ENCODE data around the gene CORIN.
"Not testable (repeated sequence)": the region's sequence is repeated elsewhere in the genome, so short reads cannot be mapped to it uniquely, and the experiment has no call there.

Gene CORIN

DNA sequence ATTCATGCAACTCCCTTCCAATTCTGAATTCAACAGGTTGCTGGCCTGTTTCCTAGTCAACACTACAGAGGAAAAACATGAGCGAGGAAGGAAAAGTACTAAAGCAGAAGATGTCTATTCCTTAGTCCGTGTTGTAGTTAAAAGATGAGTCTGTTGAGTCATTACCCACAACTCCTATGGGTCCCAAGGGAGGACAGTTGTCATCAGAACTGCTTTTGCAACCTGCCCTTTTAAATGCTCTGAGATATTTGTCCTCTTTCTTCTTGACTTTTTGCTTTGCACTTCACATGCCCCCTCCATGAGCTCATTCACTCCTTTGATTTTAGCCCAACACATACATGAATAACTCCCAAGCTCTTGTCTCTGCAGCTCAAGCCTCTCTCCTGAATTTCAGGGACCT lies 119.2 kb downstream of the CORIN start:
- DNase-seq = no peak

DNA sequence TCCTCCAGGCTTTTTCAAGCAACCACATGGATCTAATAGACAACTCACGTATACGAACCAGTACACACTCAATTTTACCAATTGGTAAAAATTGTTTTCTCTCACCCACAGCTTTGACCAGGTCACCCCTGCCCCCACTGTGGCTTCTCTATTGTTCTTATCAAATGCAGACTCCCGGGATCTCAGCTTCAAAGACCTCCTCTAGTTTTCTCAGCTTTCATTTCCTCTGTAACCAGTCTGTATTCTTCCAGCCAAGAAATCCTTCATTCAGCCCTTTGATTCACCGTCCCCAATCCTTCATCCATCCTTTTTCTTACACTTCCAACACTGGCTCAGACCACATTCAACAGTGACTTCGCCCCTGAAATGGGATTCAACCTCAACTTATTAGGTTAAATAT lies 120.7 kb downstream of the CORIN start:
- DNase-seq = no peak

DNA sequence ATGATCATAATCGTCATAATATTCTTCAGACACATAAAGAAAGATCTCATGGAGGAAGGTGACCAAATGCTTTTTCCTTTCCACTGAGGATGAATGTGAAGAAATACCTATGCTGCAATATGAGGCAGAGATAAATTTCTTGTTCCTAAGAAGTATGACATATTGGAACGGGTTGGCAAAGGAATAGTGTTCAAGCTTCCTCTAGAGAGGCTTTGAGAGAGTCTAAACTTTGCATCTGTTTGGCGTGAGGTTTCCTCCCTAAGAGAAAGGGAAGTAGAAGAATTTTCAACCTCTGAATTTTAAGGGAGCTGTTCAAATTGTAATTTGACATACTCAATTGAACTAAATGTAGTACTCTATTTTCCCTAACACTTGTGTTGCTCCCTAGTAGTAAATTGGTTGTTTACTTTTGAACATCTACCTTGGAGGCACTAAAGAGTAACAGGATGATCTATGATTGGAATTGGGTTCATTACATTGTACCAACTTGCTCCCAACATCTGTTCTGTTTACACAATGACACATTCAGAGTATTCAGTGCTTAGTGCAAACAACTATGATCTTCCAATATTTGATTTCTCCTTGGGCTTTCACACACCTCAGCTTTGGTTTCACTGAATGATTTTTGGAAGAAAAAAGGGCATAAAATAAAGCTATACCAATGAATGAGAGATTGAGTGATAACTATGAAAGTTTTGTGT lies 122.0 kb downstream of the CORIN start:
- no peak for DNase-seq

DNA sequence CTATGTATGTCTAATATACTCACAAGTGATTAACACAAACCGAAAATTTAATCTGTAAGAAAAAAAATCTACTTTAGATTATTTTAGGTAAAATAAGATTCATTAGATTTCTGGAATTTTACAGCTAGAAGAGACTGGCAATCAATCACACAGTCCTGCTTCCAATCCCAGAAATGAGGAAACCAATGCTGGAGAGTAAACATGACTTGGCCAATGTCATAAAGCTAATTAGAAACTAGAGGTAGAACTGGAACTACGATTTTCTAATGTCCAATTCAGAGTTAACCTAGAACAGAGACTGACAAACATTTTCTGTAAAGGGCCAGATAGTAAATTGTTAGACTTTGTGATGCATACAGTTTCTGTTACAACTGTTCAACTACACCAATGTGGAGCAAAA lies 123.6 kb downstream of the CORIN start:
- DNase-seq = no peak

DNA sequence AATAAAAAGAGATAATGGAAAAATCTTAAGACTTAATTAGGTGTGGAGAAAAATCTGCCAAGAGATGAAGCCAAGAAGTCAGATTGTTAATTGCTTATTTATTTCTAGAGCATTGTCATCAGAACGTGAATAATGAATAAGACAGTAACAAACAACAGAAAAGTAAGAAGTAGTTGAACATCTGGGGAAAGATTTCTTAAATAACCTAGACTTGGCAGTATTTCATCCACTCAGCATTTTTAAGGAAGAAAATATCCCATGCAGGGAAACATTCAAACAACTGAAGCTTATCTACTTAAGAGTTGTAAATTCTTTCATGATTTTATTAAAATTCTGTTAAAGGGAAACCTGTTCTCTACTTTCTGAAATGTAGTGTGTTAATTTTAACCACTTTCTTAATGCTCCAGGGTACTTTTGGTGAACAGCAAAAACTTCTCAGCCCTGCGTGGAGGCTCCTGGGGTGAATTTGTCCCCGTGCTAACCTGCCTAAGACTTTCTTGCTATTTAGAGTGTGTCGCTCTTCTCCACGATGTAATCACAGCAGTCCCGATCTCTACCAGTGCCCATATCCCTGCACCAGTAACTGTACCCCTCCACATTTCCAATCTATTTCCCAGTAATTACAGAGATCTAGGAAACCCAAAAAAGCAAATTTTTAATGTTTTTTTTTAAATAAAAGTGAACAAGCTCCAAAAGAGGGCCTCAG lies 124.6 kb downstream of the CORIN start:
- DNase-seq = no peak

DNA sequence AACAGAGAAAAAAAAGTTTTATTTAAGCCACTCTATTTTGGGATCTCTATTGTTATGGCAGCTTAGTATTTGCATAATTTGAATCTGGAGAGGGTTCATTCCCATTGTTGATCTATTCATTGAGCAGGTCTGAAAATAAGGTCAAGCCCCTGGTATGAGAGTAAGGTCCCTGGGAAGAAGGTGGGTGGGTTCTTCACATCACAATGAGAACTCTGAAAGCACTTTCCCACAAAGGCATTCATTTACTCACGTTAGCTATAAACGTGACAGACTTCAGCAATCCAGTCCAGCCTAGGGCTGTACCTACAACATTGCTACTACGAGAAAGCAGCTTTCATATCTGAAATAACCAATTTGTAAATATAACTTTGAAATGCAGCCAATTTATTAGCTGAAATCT lies 126.2 kb downstream of the CORIN start:
- no peak for DNase-seq

DNA sequence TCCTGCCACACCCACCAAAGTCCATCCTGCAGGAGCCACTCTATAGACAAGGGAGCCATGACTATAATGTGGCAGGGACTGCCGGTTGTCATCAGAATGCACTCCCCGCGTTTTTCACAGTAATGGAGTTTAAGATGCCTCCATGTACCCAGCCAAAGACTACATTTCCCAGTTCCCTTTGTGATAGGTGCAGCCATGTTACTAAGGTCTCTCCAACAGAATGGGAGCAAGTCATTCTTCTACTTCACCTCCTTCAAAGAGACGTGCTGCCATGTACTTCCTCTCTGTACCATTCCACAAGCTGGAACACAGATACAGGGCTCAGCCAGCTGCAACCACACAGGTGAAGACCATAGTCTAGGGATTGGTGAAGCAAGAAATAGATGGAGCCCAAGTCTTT lies 126.7 kb downstream of the CORIN start:
- DNase-seq = no peak

DNA sequence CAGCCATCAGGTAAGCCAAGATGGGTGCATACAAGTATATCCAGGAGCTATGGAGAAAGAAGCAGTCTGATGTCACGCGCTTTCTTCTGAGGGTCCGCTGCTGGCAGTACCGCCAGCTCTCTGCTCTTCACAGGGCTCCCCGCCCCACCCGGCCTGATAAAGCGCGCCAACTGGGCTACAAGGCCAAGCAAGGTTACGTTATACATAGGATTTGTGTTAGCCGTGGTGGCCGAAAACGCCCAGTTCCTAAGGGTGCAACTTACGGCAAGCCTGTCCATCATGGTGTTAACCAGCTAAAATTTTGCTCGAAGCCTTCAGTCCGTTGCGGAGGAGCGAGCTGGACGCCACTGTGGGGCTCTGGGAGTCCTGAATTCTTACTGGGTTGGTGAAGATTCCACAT lies 131.5 kb downstream of the CORIN start:
- not testable (repeated sequence) for DNase-seq

DNA sequence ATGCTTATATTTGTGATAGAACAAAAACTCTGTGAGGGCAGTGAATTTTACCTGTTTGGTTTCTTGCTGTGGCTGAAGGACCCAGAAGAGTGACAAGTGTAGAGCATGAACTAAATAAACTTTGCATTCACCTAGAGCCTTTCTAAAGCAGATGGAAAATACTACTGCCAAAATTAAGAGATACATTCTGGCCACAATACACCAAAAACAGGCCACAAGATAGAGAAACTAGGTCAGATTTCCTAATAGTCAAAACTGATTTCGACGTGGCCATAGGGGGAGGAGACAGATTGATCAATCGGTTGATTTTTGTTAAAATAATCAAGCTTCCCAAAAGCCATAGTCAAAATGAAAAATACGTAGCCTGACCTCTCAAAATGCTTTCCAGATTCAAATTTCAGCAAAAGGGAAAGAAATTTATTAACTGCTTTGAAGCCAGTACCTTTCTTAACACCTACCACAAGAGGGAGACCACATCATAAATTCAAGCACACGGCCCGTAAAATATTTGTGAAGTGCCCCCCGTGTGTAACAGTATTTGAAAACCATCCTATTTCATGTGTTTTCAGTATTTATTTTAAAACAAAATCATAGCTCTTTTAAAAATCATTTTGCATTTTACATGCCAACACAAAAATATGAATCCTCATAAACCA lies 132.4 kb downstream of the CORIN start:
- DNase-seq = no peak

DNA sequence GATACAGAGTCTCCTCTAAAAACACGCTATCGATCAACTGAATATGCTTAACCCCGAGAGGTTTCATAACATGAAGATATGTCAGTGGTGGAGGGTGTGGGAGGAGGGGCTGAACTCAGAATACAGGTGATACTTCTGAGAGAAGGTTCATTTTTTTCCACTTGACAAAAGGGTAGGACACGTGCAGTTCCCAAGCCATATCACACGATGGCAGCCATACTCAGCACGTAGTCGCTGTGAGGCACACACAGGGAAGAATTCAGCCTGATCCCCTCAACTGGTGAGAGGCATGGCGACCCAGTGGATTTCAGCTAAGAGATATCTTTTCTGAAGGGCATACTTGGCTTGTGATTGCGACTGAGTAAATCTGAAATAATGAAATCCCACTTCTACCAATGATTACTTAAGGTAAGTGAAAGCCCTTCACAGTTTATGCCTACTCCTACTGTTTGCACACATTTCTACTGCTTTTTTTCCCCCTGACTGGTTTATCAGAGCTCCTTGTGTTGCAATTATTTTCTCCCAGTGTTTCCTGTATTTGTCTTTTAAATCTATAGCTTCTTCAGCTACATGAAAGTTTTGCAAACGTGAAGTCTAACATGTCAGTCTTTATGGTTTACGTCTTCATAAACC lies 133.1 kb downstream of the CORIN start:
- DNase-seq = no peak

DNA sequence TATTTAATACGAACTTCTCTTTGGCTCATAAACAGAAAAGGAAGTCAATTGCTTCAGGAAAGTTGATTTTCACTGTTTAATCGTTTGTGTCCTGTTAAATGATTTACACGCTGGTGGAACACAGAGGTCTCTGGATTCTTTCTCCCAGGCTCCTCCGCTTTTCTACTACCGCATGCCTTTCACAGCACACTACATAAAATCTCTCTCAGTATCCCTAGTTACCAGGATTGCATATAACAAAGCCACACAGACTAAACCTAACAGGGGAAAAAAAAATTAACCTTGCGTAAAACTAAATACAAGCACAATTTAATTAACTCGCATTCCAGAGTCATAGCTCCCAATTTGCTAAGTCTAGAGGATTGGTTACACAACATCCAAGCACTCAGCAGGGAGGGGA lies 133.9 kb downstream of the CORIN start:
- no peak for DNase-seq

DNA sequence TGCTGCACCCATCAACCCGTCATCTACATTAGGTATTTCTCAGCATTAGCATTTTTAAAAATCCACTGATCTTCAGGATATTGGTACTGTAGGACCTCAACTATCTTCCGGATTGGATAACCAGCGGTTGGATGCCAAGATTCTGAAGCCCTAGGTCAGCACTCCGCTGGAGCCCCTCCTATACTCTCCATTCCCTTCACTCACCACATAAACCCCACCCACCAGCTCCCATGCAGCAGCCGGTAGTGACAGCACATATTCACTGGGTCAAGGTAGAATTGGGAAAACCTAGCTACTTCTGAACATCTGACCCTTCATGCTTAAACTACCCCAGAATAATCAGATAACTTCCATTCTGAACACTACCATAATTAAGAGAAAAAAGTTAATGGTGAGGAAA lies 134.9 kb downstream of the CORIN start:
- DNase-seq = no peak

DNA sequence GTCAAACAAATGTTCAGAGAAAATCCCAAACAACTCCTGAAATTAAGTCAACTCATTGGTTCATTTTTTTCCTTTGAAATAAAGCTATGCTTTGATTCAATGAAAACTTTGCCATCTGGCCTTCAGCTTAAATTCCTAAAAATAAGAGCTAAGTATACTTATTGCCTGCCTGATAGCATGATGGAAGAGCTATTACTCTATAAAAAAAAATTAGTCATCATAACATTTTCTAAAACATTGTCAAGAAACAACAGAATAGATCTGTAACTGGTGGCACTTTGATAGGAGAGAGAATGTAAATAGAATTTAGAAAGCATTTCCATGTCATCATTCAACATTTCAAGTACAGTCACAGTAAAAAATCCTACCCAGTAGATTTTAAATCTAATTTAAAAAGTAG lies 136.6 kb downstream of the CORIN start:
- no peak for DNase-seq

DNA sequence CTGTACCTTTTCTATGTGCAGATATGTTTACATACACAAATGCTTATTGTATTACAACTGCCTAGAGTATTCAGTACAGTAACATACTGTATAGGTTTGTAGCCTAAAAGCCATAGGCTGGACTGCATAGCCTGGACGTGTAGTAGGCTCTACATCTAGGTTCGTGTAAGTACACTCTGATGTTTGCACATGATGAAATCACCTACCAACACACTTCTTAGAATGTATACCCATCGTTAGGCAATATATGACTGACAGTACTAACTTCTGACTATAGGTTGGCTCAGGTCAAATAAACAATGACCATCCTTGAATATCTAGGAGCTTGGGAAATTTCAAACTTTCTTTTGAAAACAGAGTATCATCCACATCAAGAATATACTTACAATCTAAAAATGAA lies 139.0 kb downstream of the CORIN start:
- DNase-seq = no peak

DNA sequence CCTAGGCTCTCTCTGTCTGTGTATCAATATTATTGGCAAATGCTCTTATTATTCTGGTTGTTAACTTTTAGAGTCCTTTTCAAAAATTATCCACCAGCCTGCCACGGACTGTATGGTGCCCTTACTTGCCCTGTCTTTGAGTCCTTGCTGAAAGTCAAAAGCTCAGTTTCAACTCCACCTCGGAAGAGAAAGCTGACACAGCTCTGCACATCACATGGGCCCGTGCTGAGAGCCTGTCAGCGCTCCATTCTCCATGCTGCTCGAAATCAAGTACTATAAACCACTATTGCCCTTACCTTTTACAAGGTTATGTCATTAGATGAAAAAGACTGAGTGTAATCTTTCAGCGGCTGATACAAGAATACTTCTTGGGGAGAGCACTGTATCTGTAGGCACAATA lies 141.0 kb downstream of the CORIN start:
- DNase-seq = no peak

DNA sequence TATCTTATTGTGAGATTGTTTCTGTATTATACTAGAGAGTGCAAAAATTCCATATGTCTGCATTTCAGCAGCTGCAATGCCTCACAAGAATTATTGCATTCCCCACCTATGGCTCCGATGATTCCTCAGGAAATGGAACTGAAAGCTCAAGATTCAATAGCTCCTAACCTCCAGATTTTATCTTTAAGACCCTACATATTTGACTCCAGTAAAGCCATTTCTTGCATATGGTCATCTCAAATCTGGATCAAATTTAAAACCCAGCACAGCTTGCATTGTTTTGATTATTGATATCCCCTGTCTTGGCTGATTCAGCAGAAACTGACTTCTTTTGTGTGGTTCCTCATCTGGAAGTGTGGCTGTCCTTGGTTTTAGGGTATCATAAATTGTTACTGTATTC lies 142.6 kb downstream of the CORIN start:
- DNase-seq = no peak

DNA sequence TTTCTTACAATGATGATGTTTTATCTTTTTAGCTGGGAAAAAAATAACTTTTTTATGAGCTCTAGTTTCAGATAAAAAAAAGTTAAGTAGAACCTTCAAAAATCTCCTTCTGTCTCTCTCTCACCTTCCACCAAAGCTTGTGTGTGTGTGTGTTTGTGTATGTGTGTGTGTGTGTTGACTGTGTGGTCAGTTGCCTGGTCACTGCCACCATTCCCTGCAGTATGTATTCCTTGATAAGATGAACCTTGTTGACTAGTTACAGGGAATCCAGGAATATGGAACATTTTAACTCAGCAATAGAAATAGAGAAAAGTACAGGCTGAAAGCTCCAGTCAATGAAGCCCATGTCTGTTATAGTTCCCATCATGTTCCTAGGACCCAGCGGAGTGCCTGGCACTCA lies 143.5 kb downstream of the CORIN start:
- no peak for DNase-seq

DNA sequence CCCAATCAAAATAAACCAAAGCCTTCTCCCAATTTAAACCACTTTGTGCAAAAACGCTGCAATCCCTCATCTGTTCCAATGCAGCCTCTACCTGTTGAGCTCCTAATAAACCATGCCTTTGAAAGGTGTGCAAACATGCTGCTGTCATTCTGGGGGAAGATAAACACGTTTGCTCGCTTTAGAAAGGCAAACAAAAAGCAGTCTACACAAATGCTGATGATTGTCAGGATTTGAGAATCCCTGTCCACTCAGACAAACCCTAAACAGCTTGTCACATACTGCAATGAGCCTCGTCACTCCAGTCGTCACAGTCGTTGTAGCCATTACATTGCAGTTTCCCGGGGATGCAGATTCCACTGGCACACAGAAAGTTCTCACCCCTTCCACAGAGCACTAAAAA lies 145.2 kb downstream of the CORIN start:
- DNase-seq = no peak

DNA sequence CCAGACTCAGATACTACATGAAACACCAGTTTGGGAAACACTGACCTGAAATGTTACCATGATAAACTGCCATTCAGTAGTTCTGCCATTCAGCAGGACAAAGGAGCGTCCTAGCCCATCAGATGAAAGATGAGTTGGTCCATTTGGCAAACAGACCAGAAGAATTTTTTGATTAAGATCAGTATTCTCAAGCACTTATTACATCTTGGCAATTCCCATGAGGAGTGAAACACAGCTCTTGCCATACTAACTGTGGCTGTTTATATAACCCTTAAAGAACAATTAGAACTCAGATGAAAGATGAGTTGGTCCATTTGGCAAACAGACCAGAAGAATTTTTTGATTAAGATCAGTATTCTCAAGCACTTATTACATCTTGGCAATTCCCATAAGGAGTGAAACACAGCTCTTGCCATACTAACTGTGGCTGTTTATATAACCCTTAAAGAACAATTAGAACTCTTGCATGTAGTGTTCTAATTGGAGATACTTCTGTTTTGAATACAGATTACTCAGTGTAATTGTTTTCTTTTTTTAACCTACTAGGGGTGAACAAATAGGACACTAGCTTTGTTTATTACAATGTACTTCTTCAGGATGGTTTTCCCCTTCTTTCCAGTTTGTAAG lies 146.0 kb downstream of the CORIN start:
- not testable (repeated sequence) for DNase-seq

DNA sequence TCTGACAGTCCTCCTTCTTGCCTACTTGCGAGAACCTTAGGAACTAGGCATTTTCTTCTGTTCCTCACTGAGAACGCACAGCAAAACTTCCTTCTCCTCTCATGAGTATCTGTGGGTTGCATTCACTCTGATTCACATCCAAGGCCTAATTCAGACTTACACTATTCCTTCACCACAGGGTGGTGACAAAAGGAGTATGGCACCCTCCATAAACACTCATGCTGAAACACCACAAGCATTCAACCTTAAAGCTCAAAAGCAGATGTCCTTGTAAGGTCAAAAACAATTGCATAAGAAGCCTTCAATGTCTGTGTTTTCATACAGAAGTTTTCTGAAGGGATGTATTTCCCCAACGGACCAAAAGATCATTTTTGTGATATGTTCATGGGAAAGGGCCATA lies 147.3 kb downstream of the CORIN start:
- no peak for DNase-seq

DNA sequence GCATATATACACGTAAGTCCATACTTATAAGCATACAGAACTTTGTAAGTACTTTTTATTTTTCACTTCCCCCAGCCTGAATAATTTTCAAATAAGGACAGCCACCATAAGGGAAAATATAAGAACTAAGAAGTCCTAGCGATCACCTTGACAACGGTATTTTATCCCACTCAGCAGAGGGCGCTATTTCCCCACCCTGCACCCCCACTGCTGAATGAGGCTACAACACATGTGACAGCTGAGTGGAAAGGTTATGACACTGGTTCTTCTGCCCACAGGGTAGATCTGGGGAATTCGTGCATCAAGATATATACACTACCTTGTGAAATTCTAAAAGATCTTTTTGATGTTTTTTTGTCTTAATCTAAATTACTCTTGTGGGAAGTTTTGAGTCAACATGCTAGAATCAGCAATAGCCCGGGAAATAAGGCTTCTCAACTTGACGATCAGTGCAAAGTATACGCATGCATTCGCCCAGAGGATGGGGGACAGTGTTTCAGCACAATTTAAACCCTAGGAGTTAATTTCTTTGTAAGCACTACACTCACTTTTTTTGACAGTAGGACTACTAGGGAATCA lies 151.5 kb downstream of the CORIN start:
- no peak for DNase-seq

DNA sequence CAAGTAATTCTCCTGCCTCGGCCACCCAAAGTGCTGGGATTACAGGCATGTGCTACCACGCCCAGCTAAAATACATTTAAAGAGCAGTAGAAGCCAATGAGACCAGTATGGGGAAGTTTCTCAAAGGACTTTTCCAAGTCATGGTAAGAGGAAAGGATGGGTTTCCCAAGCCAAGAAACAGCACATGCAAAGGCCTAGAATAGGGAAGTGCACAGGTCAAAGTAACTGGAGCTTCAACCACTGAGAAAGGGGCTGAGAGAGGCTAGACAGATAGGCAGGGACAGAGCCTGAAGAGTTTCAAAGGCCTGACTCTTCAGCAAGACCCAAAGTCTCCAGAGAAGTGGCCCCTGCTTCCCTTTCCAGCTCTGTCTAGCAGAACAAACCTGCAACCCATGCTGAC lies 162.1 kb downstream of the CORIN start:
- DNase-seq = no peak

DNA sequence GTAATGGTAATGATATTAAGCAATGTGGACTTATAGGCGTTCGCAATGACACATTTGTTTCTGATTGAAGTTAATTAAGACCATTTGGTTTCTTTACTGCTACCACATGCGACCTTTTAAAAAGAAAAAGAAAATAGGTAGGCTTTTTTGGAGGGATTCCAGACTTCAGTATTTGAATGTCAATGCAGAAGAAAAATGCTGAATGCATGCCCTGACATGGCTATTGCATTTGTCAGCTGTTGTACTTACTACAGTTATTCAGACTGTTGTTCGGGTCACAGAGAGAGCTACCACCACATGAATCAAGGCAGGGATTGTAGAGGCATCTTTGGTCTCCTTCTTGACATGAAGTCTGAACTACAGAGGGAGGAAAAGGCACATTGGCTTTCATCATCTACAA lies 163.7 kb downstream of the CORIN start:
- no peak for DNase-seq
